ENCODE measurements around the gene TBC1D9B.

Gene TBC1D9B

GRCh38 chr5:179821298-179822058, 86.2 kb downstream of the TBC1D9B start:
- in situ Hi-C loops (cut with HindIII; ENCODE audit: low pct_unique_long_range_greater_than_20kb, low sequenced_read_pairs): no loop called here

GRCh38 chr5:179820483-179821297, 87.0 kb downstream of the TBC1D9B start, which contains the start of gene SQSTM1:
TSS of gene SQSTM1 (plus strand) at chr5:179820905. CDS start at chr5:179820937, 32 bp downstream.
- TF ChIP-seq JUND (IDR thresholded peaks at IDR 0.05; ENCODE audit: low read depth): no peak
- in situ Hi-C loops (cut with HindIII; ENCODE audit: low pct_unique_long_range_greater_than_20kb, low sequenced_read_pairs): no loop called here
- DNase-seq (ENCODE audit: low read depth in 1 of 2, low spot score in 1 of 2): peak; percentile 85 to 88

More at GRCh38 chr5:179821298-179822058, 86.2 kb downstream of the TBC1D9B start:
- TF ChIP-seq JUND (IDR thresholded peaks at IDR 0.05; ENCODE audit: low read depth): no peak
- peak; percentile 98 to 99 for DNase-seq (ENCODE audit: low read depth in 1 of 2, low spot score in 1 of 2)

- DNase-seq (ENCODE audit: low read depth in 1 of 2, low spot score in 1 of 2): no peak
- in situ Hi-C loops (cut with HindIII; ENCODE audit: low pct_unique_long_range_greater_than_20kb, low sequenced_read_pairs): no loop called here
- no peak for TF ChIP-seq JUND (IDR thresholded peaks at IDR 0.05; ENCODE audit: low read depth)
Measured at GRCh38 chr5:179820127-179820482, 87.6 kb downstream of the TBC1D9B start.

GRCh38 chr5:179819296-179820126, 88.2 kb downstream of the TBC1D9B start:
- TF ChIP-seq JUND (IDR thresholded peaks at IDR 0.05; ENCODE audit: low read depth): no peak
- DNase-seq (ENCODE audit: low read depth in 1 of 2, low spot score in 1 of 2): peak in 1 of 2 experiments; percentile 68
- in situ Hi-C loops (cut with HindIII; ENCODE audit: low pct_unique_long_range_greater_than_20kb, low sequenced_read_pairs): no loop called here

- in situ Hi-C loops (cut with HindIII; ENCODE audit: low pct_unique_long_range_greater_than_20kb, low sequenced_read_pairs): no loop called here
- TF ChIP-seq JUND (IDR thresholded peaks at IDR 0.05; ENCODE audit: low read depth): peak; percentile 52; the same call in 1 of the 2 replicates
- DNase-seq (ENCODE audit: low read depth in 1 of 2, low spot score in 1 of 2): peak; percentile 78 to 83
Measured at GRCh38 chr5:179818746-179819295, 88.9 kb downstream of the TBC1D9B start.

- no peak for TF ChIP-seq JUND (IDR thresholded peaks at IDR 0.05; ENCODE audit: low read depth)
- DNase-seq (ENCODE audit: low read depth in 1 of 2, low spot score in 1 of 2): no peak
- in situ Hi-C loops (cut with HindIII; ENCODE audit: low pct_unique_long_range_greater_than_20kb, low sequenced_read_pairs): no loop called here
Measured at GRCh38 chr5:179817890-179818745, 89.6 kb downstream of the TBC1D9B start.

GRCh38 chr5:179817470-179817840, 90.2 kb downstream of the TBC1D9B start:
- TF ChIP-seq JUND (IDR thresholded peaks at IDR 0.05; ENCODE audit: low read depth): no peak
- DNase-seq (ENCODE audit: low read depth in 1 of 2, low spot score in 1 of 2): no peak
- in situ Hi-C loops (cut with HindIII; ENCODE audit: low pct_unique_long_range_greater_than_20kb, low sequenced_read_pairs): no loop called here

- TF ChIP-seq JUND (IDR thresholded peaks at IDR 0.05; ENCODE audit: low read depth): no peak
- in situ Hi-C loops (cut with HindIII; ENCODE audit: low pct_unique_long_range_greater_than_20kb, low sequenced_read_pairs): no loop called here
- DNase-seq (ENCODE audit: low read depth in 1 of 2, low spot score in 1 of 2): no peak
Measured at GRCh38 chr5:179816796-179817469, 90.8 kb downstream of the TBC1D9B start.

GRCh38 chr5:179816401-179816795, 91.3 kb downstream of the TBC1D9B start:
- in situ Hi-C loops (cut with HindIII; ENCODE audit: low pct_unique_long_range_greater_than_20kb, low sequenced_read_pairs): no loop called here
- DNase-seq (ENCODE audit: low read depth in 1 of 2, low spot score in 1 of 2): no peak
- no peak for TF ChIP-seq JUND (IDR thresholded peaks at IDR 0.05; ENCODE audit: low read depth)

- DNase-seq (ENCODE audit: low read depth in 1 of 2, low spot score in 1 of 2): no peak
- in situ Hi-C loops (cut with HindIII; ENCODE audit: low pct_unique_long_range_greater_than_20kb, low sequenced_read_pairs): no loop called here
- TF ChIP-seq JUND (IDR thresholded peaks at IDR 0.05; ENCODE audit: low read depth): no peak
Measured at GRCh38 chr5:179815491-179816249, 92.0 kb downstream of the TBC1D9B start.

All from T47D (cell line).